Activated naive CD8-positive, alpha-beta T cell treated with anti-CD3 and anti-CD28 coated beads, Interleukin-2, amount 50 U/mL, for 16 hours (primary cell): ENCODE measurements around the gene ATP2A3.

Experiments
- DNase-seq: peaks from one replicate; pipeline ENCODE4 v3.0.0-alpha.2; 2020; ENCODE audit warnings: low read depth, low spot score

ATP2A3 gene

DNA sequence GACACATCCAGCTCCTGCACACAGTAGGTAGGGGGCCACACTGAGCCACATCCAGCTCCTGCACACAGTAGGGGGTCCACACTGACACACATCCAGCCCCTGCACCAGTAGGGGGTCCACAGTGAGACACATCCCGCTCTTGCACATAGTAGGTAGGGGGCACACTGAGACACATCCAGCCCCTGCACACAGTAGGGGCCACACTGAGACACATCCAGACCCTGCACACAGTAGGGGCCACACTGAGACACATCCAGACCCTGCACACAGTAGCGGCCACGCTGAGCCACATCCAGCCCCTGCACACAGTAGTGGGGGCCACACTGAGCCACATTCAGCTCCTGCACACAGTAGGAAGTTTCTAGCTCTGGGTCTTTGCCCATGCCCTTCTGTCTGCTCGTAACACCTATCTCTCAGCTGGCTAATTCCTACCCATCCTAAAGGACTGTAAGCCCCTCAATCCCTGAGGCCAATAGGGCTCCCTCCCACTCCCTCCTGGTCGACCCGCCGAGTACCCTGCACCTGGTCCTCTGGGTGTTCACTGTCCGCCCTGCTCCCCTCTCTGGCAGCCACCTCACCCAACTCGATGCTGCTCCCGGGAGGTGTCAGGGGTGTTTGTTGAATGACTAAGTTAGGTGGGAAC is 9.4 kb upstream of the ATP2A3 start:
- no peak for DNase-seq

DNA sequence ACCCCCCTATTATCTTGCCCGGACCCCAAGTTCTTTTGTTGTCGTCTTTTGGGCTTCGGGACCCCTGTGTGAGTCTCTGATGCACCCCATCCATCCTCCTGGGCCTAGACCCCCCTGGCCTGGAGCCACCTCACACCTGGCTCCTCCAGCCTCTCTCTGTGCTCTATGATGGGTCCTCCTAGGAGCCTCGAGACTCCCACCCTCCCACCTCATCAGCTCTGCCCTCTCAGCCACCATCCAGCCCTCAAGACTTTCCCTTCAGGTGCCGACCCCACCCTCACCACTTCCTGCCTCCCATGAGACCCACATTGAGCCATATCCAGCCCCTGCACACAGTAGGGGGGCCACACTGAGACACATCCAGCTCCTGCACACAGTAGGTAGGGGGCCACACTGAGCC is 8.7 kb upstream of the ATP2A3 start:
- DNase-seq = no peak

DNA sequence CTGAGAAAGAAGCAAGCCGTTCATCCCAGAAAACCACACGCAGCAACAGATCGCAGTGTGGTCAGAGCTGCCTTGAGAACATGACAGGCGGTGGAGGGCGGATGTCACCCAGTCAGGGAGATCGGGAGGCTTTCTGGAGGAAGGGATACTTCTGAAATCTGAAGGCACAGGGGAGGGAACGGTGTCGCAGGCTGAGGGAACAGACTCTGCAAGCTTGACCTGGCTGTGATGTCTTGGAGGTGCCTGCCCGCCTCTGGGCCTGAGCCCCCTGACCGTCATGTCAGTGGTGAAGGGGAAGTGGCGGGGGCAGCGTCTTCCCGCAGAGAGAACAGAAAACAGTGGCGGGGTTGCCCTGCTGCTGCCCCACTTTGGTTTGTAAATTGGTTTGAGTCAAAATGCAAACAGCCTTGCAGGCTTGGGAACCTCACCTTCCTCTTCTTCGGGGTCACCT is 8.1 kb upstream of the ATP2A3 start:
- DNase-seq = no peak

DNA sequence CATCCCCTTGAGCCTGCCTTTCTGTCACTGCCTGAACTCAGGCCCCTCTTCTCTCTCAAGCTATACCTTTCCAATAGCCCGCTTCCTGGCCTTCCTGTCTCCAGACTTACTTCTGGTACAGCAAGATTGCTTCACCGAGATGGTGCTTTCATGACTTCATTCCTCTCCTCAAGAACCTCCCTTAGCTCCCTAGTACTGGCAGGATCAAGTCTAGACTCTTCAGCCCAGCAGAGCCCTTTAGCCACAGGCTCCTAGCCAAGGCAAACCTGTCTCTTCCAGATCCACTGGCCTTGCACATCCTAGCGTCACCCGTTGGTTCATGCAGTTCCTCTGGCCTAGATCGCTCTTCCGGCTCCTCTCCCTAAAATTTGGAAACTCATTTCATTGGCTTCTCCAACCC is 6.4 kb upstream of the ATP2A3 start:
- no peak for DNase-seq

DNA sequence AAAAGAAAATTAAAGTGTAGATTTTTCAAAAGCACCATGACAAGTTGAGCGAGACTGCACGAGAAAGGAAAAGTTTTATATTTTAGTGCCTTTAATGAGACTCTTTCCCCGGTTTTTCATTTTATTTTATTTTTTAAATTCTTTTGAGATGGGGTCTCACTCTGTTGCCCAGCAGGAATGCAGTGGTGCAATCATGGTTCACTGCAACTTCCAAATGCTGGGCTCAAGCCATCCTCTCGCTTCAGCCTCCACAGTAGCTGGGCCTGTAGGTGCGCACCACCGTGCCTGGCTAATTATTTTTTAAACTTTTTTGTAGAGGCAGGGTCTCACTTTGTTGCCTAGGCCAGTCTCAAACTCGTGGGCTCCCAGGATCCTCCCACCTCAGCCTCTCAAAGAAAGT is 5.7 kb upstream of the ATP2A3 start:
- no peak for DNase-seq

DNA sequence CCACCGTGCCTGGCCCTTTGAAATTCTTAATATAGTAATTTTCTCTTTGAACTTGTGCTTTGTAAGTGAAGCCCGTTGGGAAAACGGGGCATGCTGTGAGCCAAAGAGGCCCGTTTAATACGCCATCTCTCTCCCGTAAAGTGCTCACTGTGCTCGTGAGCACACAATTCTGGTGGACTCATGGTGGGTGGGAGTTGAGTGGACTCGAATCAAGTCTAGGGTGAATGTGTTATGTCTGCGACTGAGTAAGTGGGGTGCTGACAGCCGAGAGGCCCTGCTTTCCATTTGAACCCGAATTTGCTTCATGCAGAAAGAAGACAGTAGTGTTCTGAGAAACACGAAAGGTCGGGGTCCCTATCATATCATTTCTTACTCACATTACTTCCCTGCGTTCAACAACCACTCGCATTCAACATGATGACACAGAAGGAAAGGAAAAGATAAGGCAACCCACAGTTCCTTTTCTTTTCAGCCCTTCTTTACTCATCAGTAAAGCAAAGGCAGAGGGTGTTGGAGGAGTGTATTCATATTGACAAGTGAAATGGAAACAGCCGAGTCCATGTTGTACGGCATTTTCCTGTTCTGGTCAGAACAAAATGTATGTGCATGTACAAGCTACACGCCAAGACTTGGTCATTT is 4.8 kb upstream of the ATP2A3 start:
- DNase-seq = no peak

DNA sequence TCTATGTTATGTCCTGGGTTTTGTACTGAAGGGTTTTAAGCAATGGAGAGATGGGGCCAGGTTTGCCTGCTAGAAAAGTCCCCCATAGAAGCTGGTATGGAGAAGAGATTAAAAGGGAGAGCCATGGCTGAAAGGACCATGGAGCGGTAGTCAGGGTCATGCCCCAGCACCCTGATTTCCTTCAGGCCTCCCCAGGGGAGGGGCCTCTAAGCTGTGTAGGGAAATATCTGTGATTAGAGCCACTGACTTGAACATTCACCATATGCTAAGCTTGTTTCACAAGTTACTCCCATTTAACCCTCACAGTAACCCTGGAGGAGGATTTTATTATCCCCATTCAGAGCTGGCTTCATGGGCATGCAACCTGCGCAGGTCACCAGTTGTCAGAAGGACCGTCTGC is 3.8 kb upstream of the ATP2A3 start:
- no peak for DNase-seq

DNA sequence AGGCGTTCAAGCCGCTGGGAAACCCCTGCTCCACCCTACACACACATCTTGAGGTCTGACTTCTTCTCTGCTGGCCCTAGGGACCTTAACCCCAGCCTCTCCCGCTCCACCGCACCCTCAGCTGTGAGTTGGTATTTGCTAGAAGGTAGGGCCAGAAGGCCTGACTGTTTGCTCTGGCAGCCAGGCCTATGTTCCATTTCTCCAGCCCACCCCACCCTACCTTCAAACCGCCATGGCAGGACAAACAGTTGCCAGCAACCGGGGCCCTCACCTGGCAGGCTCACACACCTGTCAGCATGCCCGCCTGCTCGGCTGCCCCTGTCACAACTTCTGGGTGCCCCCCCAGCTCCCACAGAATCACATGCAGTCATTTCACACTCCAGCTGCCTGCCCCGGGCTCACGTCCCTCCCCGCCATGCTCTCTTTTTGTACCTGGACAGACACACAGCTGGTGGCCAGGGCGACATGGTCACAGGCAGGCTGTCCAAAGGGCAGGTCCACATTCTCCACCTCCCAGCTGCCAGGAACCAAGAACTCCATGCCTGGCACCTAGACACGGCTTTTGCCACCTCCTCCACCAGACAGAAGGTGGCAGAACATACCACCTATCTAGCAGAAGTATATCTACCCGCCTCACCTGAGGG is 2.6 kb upstream of the ATP2A3 start:
- no peak for DNase-seq

DNA sequence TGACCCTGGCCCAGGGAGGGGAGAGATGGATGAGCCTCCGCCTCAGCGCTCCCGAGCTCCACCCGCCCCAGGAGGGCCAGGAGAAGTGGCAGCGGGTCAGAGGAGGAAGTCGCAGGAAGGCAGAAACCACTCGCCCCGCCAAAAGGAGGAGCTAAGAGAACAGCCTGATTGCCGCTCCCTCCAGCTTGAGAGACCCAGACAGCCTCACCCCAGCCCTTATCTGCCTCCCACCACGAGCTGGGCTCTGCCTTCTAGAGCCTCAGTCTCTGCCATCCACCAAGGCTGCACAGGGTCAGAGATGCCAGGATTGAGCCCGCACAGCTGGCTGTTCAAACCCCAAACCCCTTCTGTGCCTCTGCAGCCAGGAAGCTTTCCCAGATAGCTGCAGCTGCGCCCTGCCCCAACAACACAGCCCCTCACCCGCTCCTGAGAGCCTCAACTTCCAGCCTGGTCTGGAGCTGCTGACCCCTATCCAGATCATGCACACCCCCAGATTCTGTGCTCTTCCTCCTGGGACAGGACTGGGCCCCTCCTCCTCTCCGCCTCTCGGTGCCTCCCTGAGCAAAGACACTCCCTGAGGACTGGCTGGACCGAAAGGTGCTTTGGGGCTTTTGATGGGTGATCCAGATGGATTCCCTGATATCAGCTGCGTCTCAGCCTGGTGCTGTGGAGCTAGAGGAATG is 1.0 kb upstream of the ATP2A3 start:
- no peak for DNase-seq

DNA sequence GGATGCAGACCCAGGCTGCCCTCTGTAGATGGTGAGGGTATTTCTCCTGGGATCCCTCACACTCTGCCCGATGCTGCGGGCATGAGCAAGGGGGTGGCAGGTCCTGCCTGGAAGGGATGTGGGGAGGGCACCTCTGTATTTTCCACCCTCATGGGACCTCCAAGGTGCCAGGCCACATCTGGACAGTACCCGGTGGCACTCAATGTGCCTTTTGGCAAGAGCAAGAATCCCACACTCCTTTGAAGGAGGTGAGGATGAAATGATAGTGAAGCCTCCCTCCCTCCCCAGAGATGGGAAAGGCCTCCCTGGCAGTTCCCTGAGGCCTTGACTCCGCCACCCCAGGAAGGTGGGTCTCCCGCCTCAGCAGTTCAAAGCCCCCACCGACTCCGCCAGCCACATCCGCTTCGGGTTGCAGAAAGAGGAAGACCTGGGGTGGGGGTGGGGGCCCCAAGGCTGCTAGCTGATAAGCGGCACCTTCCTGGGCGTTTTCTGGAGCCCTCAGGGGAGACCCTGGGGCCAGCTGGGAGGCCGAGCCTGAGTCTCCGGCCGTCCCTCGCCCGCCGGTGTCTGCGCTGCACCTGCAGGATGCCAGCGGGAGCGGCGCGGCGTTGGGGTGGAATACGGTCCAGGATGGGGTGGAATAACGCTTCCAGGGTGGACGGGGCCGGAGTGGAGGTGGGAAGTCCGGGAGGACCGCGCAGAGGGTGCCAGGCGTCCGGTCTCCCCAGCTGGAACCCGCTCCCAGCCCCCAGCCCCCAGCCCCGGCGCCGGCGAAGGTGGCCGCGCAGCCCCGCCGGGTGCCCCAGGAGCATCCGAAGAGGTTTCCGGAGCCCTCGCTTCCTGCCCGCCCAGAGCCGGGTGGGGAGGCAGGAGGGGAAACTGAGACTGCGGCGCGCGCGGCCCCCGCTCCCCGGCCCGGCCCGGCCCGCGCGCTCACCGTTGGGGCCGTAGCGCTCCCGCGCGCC is 718 bp downstream of the ATP2A3 start:
- DNase-seq = peak; percentile 27

DNA sequence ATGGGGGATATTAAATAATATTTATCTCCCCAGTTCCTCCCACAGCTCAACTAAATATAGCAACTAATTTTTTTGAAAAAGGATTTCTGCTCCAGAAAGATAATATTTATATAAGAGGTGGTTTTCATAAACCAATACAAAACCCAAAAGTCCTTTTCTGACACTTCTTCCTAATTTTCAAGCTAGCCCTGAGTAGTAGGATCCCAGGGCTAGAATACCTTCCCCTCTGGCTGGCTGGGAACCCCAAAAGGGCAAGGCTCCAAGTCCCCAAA is 1.3 kb downstream of the ATP2A3 start:
- DNase-seq = no peak

DNA sequence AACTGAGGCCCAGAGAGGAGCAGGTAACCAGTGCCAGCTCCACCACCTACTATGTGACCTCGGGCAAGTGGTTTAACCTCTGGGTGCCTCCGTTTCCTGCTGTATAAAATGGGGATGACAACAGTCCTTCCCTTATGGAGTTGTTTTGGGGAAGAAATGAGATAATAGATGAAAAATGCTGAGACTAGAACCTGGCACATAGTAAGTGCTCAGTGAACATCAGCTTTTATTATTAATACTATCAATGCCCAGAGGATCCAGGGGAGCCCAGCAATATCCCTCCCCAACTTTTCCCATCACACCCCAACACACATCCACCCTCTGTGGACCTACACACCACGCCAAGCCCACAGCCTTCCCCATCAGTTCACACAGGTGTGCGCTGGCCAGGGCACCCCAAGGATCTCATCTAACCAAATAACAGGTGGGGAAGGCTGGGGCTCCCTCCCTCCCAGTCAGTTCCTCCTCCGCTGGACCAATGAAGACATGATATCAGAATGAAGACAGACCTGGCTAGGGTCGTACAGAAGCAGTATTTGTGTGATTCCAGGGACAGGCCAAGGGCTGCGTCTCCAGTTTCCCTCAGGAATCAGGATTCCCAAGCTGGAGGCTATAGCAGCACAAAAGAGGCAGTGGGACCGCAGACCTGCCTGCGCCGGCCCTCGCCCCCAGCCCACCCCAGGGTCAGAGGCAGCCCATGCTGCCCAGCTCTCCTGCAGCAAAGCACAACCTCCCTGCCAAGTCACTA is 1.8 kb downstream of the ATP2A3 start:
- no peak for DNase-seq

DNA sequence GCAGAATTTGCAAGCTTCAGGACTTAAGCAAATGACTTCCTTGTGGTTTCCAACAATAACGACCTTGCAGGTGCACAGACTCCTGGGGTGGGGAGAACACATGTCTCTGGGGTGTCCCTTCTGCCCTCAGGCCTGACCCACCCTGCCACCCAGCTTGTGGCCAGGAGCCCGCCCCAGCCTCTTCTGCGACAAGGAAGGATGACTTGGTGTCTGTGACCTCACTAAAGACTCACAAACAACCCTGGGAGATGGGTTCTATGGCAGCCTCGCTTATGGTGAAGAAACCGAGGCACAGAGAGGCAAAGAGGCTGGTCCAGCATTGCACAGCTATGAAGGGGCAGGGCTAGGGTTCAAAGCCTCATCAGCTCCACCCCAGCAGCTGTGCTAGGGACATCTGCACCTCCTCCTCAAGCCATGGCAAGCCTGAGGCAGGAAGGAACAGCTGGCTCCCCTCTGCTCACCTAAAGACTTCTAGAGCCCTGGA is 2.6 kb downstream of the ATP2A3 start:
- DNase-seq = no peak

DNA sequence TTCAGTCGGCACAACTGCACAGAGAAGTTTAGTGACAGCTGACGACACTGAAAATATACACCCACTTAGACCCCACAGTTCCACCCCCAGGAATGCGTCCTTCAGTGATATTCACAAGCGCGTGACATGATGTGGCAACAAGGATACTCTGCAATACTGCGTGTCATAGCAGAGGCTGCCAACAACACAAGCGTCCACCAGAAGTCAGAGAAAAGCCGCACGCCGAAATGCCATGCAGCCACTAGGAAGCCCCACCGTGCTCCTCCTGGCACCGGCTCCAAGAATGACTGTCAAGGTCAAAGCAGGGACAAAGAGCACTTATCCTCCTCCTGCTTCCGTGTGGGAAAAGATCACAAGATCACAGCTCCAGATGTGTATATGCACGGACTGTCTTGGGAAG is 3.5 kb downstream of the ATP2A3 start:
- no peak for DNase-seq

DNA sequence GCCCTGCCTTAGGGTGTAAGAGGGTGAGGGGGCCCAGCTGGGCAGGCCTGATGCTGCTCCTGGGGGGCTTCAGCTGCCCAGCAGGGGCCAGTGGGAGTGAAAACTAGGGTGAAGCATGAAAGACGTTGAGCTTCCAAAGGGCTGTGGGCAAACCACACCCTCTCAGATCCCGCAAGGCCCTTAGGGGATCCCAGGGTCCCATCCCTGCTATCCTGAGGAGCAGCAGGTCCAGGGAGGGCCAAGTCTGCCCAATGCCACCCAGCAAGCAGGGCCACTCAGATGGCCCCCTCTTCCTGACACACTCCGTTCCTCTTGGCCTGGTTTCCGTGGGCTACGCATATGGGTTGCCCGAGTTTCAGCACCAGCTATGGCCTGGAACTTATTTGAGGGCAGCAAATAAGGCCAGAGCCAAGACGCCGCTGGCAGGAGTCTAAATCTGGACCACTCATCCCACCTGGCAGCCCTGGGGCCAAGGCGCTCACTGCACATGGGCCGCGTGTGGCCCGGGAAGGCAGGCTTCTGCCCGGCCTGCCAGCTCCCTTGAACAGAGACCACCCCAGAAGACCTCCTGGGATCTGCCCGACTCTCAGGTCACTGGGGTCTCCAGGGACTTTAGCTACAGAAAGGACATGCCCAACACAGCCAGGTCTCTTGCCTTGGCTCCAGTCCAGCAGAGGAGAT is 4.2 kb downstream of the ATP2A3 start:
- DNase-seq = no peak

DNA sequence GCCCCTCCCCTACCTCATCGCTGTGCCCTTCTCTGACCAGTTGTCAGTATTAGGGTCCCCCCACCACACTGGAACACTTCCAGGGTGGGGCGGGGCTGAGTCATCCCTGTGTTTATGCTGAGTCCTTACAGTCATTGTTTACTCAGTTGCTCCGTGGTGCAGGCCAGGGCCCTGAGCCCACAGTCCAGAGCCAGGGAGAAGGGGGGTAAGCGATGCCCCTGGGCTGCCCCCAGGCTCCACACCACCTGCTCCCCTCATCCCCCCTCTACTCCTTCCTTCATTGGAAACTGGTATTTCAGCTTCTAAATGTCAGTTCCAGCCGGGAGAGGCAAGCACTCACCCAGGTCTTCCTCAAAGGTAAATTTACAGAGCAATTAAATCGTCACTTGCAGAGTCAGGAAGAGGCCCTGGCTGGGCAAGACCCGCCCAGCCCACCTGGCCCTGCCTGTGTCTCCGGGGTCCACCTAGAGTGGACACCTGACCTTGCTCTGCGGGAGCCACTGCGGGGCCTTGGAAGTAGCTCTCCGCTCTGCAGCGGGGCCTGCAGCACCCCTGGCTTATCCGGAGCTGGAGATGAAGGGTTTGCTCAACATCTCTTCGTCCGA is 4.8 kb downstream of the ATP2A3 start:
- no peak for DNase-seq

DNA sequence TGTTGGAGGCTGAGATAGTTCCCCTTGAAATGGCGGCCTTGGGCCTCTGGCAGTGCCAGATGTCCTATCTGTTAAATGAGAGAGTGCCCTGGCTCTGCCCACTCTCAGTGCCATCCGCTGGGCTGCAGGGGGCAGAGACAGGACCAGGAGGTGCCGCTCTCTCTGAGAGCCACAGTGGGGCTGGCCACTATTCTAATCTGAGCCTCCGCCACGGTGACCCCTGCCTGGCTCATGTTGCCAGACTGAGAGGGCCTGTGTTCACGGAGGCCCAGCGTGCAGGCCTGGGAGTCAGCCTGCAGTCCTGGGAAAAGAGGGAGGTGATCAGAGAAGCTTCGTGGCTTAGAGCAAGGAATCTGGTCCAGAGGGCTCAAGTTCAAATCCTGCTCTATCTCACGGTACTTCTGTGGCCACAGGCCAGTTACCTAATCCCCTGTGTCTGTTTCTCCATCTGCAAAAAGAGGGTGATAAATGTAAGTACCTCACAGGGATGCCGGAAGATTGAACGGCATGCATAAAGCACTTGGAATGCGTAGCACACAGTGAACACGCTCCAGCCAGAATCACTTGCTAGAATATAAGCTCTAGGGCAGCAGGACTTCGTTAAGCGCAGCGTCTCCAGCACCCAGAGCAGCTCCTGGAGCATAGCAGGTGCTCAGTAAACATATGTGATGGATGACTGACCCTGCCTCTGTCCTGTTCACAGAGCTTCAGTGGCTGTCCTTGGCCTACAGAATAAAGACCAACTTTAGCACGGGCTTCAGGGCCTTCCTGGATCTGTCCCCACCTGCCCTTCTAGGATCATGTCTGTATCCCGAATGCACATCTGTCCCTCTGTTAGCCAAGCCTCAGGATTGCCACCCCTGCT is 6.3 kb downstream of the ATP2A3 start:
- no peak for DNase-seq

DNA sequence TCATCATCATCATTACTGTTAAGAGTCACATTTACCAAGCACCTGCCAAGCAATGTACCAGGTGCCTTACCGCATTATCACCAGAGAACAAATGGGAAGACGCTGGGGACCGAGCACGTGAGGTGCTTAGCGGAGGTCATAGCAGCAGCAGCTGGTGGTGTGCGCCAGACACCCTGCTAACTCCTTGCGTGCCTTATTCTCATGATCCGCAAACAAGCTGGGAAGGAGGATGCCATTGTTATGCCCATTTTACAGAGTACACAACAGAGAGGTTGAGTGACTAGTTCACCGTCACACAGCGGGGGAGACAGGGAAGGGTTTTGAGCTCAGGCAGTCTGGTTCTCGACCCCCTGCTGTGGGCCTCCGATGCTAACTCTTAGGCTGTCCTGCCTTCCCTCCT is 7.3 kb downstream of the ATP2A3 start:
- DNase-seq = no peak
